Osteoblast (primary cell): ENCODE data around the gene SDC4. TPM values are rescaled to one million over a fixed set of nuclear protein-coding genes. Genes with fewer than 3 reads are reported as not detected.

Experiments used
- DNase-seq: peaks from one replicate; pipeline ENCODE4 v3.0.0; 2011; ENCODE audit warnings: low spot score, mixed read lengths; ENCODE audit not compliant: insufficient read length; ENCODE audit errors: missing footprints
- H2AFZ ChIP-seq: 2 replicates; pipeline ENCODE4 v1.6.0; 2011; ENCODE audit warnings: mild to moderate bottlenecking, low read length
- H3K27ac ChIP-seq: 2 replicates; pipeline ENCODE4 v1.5.1; 2011; ENCODE audit warnings: mild to moderate bottlenecking, low read depth, low read length, moderate library complexity
- H3K27me3 ChIP-seq: 2 replicates; pipeline ENCODE4 v1.6.0; 2012; ENCODE audit warnings: mild to moderate bottlenecking, control low read depth, inconsistent platforms, low read length, moderate library complexity; ENCODE audit not compliant: insufficient read depth
- H3K36me3 ChIP-seq: 2 replicates; pipeline ENCODE4 v1.5.1; 2011; ENCODE audit warnings: mild to moderate bottlenecking, low read length, control low read depth, moderate library complexity; ENCODE audit not compliant: insufficient read depth
- H3K4me1 ChIP-seq: 2 replicates; pipeline ENCODE4 v1.5.1; 2011; ENCODE audit warnings: mild to moderate bottlenecking, low read length, control low read depth, moderate library complexity; ENCODE audit not compliant: insufficient read depth
- H3K4me2 ChIP-seq: 2 replicates; pipeline ENCODE4 v1.6.0; 2011; ENCODE audit warnings: mild to moderate bottlenecking, low read length; ENCODE audit not compliant: insufficient read depth
- H3K4me3 ChIP-seq: fragments of 200-600 bp; sonication (generic); 3 replicates; pipeline ENCODE4 v1.5.1; 2012; ENCODE audit warnings: mild to moderate bottlenecking, low read length, inconsistent platforms; ENCODE audit not compliant: insufficient read depth
- H3K79me2 ChIP-seq: 2 replicates; pipeline ENCODE4 v1.6.0; 2012; ENCODE audit warnings: mild to moderate bottlenecking, low read length, control low read depth, inconsistent platforms; ENCODE audit not compliant: insufficient read depth
- H3K9me3 ChIP-seq: 2 replicates; pipeline ENCODE4 v1.5.1; 2011; ENCODE audit warnings: low read depth, low read length, control low read depth
- H4K20me1 ChIP-seq: 2 replicates; pipeline ENCODE4 v1.6.0; 2012; ENCODE audit warnings: mild to moderate bottlenecking, low read length, control low read depth; ENCODE audit not compliant: insufficient read depth
- total RNA-seq: library from RNA; depleted of rRNA; stranded (reverse); fragments of >200 nt; gene quantifications from 2 replicates; pipeline ENCODE4 v1.2.3, GENCODE V29; 2012
- TF ChIP-seq, protein P1 (sequence below): IDR thresholded peaks from 2 replicates; pipeline ENCODE4 v1.5.1; 2011; ENCODE audit warnings: mild to moderate bottlenecking, low read depth, low read length, moderate library complexity; ENCODE audit errors: extremely low read depth

Gene SDC4
- total RNA-seq, 1 donor, result 267 TPM

DNA sequence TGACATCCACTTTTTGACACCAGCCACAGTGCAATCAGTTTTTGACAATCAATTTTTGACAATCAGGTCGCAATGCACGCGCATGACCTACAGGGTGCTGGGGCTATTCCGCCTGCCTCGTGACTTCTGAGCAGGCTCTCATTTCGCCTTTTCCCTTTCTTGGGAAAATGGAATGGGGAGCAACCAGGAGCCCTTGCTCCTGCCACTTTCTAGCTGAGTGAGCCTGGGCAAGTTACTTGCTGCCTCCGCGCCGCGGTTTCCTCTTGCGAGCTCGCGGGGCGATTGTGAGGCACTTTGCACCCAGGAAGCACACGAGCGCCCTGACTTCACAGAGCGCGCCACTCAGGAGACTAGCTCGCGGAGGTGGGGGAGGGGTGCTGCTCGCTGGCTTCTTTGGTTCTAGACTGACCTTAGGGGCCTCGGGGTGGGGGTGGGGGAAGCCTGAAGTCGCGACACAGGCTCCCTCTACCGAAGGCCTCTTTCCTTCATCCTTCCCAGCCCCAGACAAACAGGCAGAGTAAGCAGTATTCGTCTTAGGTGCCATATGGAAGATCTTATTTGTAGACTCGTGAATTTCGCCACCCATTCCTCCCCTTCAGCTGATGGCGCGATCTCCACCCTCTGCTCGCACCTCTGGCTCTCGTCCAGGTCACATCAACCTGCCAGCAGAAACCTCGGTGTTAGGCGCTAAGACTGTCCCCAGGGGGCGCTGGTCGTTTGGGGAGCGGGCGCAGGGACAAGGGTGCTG lies 25.3 kb upstream of the SDC4 start:
- peak; percentile 91 for DNase-seq

DNA sequence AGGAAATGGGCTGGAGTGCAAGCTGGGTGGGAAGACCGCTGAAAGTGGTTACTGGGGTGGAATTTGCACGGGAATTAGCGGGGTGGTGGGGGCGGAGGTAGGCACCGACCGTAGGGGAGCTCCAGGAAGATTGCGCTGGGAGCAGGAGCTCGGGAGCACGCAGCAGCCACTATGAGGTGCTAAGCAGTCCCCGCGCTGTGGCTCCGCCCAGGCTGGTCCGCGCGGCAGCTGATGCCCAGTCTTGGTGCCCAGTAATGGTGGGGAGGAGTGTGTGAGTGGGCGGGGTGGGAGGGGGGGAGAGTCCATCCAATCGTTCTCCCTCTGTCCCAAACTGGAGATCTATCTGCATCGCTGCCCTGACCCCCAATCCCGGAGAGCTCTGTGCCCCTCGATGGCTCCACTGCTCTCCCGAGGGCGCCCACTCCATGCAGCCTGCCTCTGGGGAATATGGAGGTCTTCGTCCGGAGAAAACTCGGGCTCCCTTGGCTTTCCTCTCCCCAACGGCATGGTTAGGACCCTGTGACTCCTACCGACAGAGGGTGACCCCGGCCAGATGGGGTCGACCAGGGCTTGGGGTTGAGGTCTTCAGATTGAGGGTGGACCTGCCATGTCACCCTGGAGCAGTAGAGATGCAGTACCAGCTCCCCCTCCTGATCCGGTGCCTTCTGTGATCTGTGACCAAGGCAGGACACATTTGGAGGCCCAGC lies 24.6 kb upstream of the SDC4 start:
- Histone ChIP-seq H3K4me1 (peaks cover 10% of the 10 kb centered on the region), H2AFZ (peak overlapping the region; percentile 87), H3K27ac (peak overlapping the region; percentile 28), H3K79me2 (no peaks in the 10 kb centered on the region), H3K4me3 (peak overlapping the region; percentile 80), H3K9me3 (no peaks in the 10 kb centered on the region), H3K27me3 (no peaks in the 10 kb centered on the region), H3K36me3 (peaks cover 3% of the 10 kb centered on the region), H4K20me1 (no peaks in the 10 kb centered on the region), H3K4me2 (peak overlapping the region; percentile 97)
- DNase-seq, result peak; percentile 53
- TF ChIP-seq, protein P1, sequence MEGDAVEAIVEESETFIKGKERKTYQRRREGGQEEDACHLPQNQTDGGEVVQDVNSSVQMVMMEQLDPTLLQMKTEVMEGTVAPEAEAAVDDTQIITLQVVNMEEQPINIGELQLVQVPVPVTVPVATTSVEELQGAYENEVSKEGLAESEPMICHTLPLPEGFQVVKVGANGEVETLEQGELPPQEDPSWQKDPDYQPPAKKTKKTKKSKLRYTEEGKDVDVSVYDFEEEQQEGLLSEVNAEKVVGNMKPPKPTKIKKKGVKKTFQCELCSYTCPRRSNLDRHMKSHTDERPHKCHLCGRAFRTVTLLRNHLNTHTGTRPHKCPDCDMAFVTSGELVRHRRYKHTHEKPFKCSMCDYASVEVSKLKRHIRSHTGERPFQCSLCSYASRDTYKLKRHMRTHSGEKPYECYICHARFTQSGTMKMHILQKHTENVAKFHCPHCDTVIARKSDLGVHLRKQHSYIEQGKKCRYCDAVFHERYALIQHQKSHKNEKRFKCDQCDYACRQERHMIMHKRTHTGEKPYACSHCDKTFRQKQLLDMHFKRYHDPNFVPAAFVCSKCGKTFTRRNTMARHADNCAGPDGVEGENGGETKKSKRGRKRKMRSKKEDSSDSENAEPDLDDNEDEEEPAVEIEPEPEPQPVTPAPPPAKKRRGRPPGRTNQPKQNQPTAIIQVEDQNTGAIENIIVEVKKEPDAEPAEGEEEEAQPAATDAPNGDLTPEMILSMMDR, result no peak

More for the DNA sequence above, 25.3 kb upstream of the SDC4 start:
- H3K79me2 ChIP-seq, result no peaks in the 10 kb centered on the region
- peaks cover 10% of the 10 kb centered on the region for H3K4me1 ChIP-seq
- H3K4me2 ChIP-seq, result peak overlapping the region; percentile 97
- peak overlapping the region; percentile 80 for H3K4me3 ChIP-seq
- no peaks in the 10 kb centered on the region for H4K20me1 ChIP-seq
- no peaks in the 10 kb centered on the region for H3K36me3 ChIP-seq
- TF ChIP-seq, protein P1, result peak; percentile 82
- no peaks in the 10 kb centered on the region for H3K27me3 ChIP-seq
- H3K9me3 ChIP-seq, result no peaks in the 10 kb centered on the region
- peak overlapping the region; percentile 87 for H2AFZ ChIP-seq
- peak overlapping the region; percentile 28 for H3K27ac ChIP-seq

DNA sequence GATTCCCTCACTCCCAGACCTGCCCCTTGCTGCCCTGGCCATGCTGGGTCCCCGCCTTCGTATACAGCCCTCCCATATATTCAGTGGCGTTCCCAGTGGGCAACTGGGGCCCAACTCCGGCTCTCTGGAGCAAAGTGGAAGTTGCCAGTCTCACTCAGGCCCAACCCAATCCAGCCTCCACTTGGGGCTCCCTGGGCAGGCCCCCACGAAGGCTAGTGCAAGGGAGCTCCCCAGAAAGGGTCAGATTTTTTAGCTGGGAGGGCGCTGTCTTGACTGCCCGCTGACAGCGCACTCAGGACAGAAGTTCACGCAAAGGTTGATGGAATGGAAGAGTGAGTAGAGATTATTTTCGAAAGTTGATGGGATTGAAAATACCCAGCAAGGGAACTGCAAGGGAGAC lies 24.0 kb upstream of the SDC4 start:
- Histone ChIP-seq H2AFZ (no peak overlapping the region), H4K20me1 (no peaks in the 10 kb centered on the region), H3K9me3 (no peaks in the 10 kb centered on the region), H3K27me3 (no peaks in the 10 kb centered on the region), H3K4me1 (peaks cover 10% of the 10 kb centered on the region), H3K36me3 (peaks cover 9% of the 10 kb centered on the region), H3K79me2 (no peaks in the 10 kb centered on the region), H3K27ac (no peak overlapping the region), H3K4me3 (peak overlapping the region; percentile 80), H3K4me2 (peak overlapping the region; percentile 97)
- peak; percentile 66 for DNase-seq
- TF ChIP-seq, protein P1, result no peak

DNA sequence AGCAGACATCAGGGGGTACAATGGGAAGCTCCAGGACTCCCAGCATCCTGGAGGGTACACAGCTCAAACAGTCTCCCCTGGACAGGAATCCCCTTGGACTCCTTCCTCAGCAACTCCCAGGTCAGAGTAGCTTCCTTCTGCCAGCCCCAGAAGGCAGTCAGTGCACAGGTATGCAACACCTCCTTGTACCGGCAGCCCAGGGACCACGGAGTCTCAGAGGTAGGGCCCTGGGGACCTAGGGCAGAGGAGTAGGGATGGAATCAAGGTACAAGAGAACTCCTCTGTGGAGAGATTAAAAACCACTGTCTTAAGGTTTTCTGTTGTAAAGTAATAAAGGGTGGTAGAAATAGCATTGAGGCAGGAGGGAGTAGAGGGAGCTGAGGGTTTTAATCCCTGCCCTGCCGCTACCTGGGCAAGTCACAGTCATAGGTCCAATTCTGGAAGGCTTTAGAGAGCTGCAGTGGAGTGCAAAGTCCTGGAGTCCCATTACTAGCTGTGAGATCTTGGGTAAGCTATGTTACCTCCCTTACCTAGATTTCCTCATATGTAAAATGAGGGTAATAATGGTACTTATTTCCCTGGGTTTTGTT lies 22.4 kb upstream of the SDC4 start:
- H3K4me1 ChIP-seq, result peaks cover 10% of the 10 kb centered on the region
- no peak overlapping the region for H3K4me3 ChIP-seq
- peaks cover 23% of the 10 kb centered on the region for H3K36me3 ChIP-seq
- no peaks in the 10 kb centered on the region for H3K9me3 ChIP-seq
- DNase-seq, result peak; percentile 26
- H3K27me3 ChIP-seq, result no peaks in the 10 kb centered on the region
- H3K4me2 ChIP-seq, result no peak overlapping the region
- peaks cover 5% of the 10 kb centered on the region for H3K79me2 ChIP-seq
- no peaks in the 10 kb centered on the region for H4K20me1 ChIP-seq
- no peak overlapping the region for H3K27ac ChIP-seq
- H2AFZ ChIP-seq, result no peak overlapping the region
- TF ChIP-seq, protein P1, result no peak
